Activated T-helper 2 cell treated with anti-CD3 and anti-CD28 coated beads, Interferon-gamma antibody, Interleukin-2, Interleukin-4, amounts not matched to agents 10 μg/mL and 5 μg/mL and 100 μg/mL, durations not matched to agents 14 hours and 24 hours and 36 hours (primary cell): ENCODE results near the gene EXO1. TPM values are rescaled to one million over a fixed set of nuclear protein-coding genes. Genes with fewer than 3 reads are reported as not detected.
"Not testable (repeated sequence)": the region's sequence is repeated elsewhere in the genome, so short reads cannot be mapped to it uniquely, and the experiment has no call there.

ENCODE experiments used
- DNase-seq: peaks from one replicate; pipeline ENCODE4 v3.0.0; 2021; ENCODE audit warnings: low spot score
- H3K27ac Mint-ChIP-seq: one replicate; pipeline ENCODE4 v1.8.0; 2021; ENCODE audit warnings: mixed read lengths
- H3K27me3 Mint-ChIP-seq: one replicate; pipeline ENCODE4 v1.8.0; 2021; ENCODE audit warnings: low read depth, mixed read lengths
- H3K36me3 Mint-ChIP-seq: one replicate; pipeline ENCODE4 v1.8.0; 2021; ENCODE audit warnings: low read depth, mixed read lengths
- H3K4me1 Mint-ChIP-seq: one replicate; pipeline ENCODE4 v1.8.0; 2021; ENCODE audit warnings: low read depth, mixed read lengths
- H3K4me3 Mint-ChIP-seq: one replicate; pipeline ENCODE4 v1.8.0; 2021; ENCODE audit warnings: low read depth, mild to moderate bottlenecking, moderate library complexity, mixed read lengths
- H3K9me3 Mint-ChIP-seq: one replicate; pipeline ENCODE4 v1.8.0; 2021; ENCODE audit warnings: mixed read lengths
- intact Hi-C: fragments of 100-400 bp; cut with micrococcal nuclease; formaldehyde crosslinking; loops from one replicate; pipeline ENCODE4 v1.15.1; 2023
- total RNA-seq: library from RNA; stranded (reverse); gene quantifications from 2 replicates; pipeline ENCODE4 v1.2.3, GENCODE V29; 2022

EXO1 gene
- total RNA-seq, 1 donor from 2014 or later = 52.5 TPM

DNA sequence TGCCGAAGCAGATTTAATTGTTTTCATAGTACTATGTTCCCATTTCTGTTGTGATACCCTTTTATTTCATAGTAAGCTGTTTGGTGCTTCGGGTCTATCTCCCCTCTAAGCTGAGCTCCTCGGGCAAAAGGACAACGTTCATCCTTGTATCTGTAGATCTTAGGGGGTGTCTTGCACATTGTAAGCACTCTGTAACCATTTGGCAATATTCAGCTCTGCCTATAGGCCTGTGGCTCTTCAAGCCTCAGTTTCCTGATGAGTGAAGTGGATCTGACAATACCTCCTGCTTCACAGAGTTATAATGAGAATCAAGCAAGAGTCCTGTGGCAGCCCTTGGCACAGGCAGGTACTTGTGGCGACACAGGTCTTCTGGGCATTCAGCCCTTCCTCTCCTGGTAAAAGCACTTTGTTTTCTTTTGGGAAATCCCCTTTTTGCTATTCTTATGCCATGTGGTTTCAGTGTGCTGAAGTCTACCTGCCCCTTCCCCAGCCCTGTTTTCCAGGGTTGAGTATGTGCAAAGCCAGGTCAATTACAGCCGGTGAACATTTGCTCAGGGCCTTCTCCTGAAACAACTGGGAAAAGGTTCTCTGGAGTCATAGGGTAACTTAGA lies 8.5 kb upstream of the EXO1 start:
- Mint-ChIP-seq H3K27me3 (peaks cover 19% of the 10 kb centered on the region), H3K9me3 (no peaks in the 10 kb centered on the region), H3K4me3 (no peak overlapping the region), H3K27ac (no peak overlapping the region), H3K4me1 (peaks cover 2% of the 10 kb centered on the region), H3K36me3 (no peaks in the 10 kb centered on the region)
- intact Hi-C loops = no loop called here
- DNase-seq = no peak

DNA sequence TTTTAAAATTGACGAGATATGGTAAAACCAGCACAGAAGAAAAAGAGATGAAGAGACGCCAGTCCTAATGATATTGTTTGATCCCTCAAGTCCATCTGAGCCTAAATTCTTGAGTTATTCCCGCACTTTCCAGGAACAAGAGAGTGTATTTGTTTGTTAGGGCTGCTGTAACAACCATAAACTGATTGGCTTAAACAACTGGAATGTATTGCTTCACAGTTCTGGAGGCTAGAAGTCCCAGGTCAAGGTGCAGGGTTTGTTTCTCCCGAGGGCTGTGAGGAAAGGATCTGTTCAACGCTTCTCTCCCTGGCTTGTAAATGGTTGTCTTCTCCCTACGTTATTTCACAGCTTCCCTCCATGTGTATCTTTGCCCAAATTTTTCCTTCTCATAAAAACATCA lies 7.8 kb upstream of the EXO1 start:
- peaks cover 2% of the 10 kb centered on the region for H3K4me1 Mint-ChIP-seq
- H3K36me3 Mint-ChIP-seq = no peaks in the 10 kb centered on the region
- H3K4me3 Mint-ChIP-seq = no peak overlapping the region
- no peaks in the 10 kb centered on the region for H3K9me3 Mint-ChIP-seq
- no peak overlapping the region for H3K27ac Mint-ChIP-seq
- H3K27me3 Mint-ChIP-seq = peaks cover 19% of the 10 kb centered on the region
- DNase-seq = no peak
- intact Hi-C loops = no loop called here

DNA sequence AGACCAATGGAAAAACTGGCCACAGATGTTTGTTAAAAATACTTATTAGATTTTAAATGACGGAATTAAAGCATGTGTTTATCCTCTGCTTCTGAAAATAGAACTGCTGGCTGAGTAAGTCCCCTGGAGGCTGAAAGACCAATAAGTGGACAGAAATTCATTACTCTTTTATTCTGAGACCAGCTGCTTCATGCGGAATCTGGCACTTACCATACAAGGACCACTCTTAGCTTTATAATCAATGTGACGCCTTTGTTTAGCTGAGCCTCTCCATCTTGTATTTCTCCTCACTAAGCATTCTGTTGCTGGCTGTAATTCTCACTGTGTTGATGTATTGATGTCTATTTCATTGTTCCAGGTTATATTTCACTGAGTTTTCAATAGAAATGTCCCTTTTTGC lies 6.3 kb upstream of the EXO1 start:
- no peak overlapping the region for H3K4me3 Mint-ChIP-seq
- no peak for DNase-seq
- no peaks in the 10 kb centered on the region for H3K36me3 Mint-ChIP-seq
- intact Hi-C loops = no loop called here
- H3K27me3 Mint-ChIP-seq = peaks cover 10% of the 10 kb centered on the region
- H3K27ac Mint-ChIP-seq = no peak overlapping the region
- H3K4me1 Mint-ChIP-seq = peaks cover 2% of the 10 kb centered on the region
- H3K9me3 Mint-ChIP-seq = no peaks in the 10 kb centered on the region

DNA sequence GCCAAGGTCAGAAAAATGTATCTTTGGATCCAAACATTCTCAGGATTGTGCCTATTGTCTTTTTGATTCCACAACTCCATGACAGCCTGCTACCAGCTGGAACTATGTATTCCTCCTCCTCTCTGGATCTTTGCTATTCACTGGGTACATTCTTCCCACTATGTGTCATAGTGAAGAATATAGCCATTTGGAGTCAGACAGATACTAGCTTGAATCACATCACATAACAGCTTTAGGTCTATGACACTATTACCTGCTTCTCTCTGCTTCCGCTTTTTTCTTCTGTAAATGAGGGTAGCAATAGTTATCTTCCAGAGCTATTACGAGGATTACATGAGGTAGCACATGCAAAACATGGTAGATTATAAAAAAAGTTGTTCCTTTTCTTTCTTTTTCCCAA lies 5.4 kb upstream of the EXO1 start:
- Mint-ChIP-seq H3K9me3 (no peaks in the 10 kb centered on the region), H3K4me3 (no peak overlapping the region), H3K27ac (no peak overlapping the region), H3K4me1 (peaks cover 11% of the 10 kb centered on the region), H3K36me3 (no peaks in the 10 kb centered on the region), H3K27me3 (peaks cover 10% of the 10 kb centered on the region)
- DNase-seq = no peak
- intact Hi-C loops = no loop called here

DNA sequence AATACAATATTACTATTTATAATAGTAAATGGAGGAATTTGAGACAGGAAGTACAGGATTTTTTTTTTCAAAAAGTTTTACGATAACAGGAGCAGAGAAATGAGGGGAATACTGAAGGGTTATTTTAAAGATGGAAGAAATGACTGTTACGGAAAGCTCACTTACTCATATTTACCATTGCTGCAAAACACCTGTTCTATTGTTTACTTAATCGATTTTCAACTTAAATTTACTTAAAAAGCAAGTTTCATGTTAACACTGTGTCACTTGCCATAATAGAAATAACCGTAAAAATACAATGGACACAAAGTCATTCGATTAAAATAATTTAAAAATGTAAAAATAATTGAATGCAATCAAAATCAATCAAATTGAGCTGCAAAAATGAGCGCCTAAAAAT lies 3.4 kb upstream of the EXO1 start:
- peaks cover 10% of the 10 kb centered on the region for H3K27me3 Mint-ChIP-seq
- no peaks in the 10 kb centered on the region for H3K9me3 Mint-ChIP-seq
- peaks cover 14% of the 10 kb centered on the region for H3K36me3 Mint-ChIP-seq
- peaks cover 23% of the 10 kb centered on the region for H3K4me1 Mint-ChIP-seq
- H3K4me3 Mint-ChIP-seq = no peak overlapping the region
- intact Hi-C loops = no loop called here
- no peak for DNase-seq
- H3K27ac Mint-ChIP-seq = no peak overlapping the region

DNA sequence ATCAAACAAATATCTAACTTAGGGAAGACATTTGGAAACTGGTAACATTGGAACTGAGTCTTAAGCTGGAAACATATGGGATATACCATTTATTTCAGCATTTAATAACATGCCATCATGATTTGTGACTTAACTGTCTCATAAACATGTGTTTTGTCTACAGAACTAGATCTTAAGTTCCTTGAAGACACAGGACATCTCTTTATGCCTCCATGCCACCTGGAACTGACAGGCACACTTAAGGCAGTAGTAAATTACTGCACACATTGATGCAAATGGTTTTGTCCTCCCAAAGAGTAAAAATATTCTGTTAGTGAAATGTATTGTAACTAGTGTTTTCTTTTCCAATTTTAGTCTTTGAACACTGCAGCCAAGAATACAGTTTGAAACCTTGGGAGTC lies 1.6 kb upstream of the EXO1 start:
- peak overlapping the region; percentile 33 for H3K4me3 Mint-ChIP-seq
- DNase-seq = no peak
- H3K27me3 Mint-ChIP-seq = peaks cover 10% of the 10 kb centered on the region
- H3K4me1 Mint-ChIP-seq = peaks cover 23% of the 10 kb centered on the region
- H3K36me3 Mint-ChIP-seq = peaks cover 22% of the 10 kb centered on the region
- H3K9me3 Mint-ChIP-seq = no peaks in the 10 kb centered on the region
- no peak overlapping the region for H3K27ac Mint-ChIP-seq
- intact Hi-C loops = loop anchor here (2.0 to 5.0 kb wide), 4 partner anchors 151 to 1411 kb away; partner anchors contain the start of genes CEP170, KMO, MAP1LC3C and SDCCAG8

DNA sequence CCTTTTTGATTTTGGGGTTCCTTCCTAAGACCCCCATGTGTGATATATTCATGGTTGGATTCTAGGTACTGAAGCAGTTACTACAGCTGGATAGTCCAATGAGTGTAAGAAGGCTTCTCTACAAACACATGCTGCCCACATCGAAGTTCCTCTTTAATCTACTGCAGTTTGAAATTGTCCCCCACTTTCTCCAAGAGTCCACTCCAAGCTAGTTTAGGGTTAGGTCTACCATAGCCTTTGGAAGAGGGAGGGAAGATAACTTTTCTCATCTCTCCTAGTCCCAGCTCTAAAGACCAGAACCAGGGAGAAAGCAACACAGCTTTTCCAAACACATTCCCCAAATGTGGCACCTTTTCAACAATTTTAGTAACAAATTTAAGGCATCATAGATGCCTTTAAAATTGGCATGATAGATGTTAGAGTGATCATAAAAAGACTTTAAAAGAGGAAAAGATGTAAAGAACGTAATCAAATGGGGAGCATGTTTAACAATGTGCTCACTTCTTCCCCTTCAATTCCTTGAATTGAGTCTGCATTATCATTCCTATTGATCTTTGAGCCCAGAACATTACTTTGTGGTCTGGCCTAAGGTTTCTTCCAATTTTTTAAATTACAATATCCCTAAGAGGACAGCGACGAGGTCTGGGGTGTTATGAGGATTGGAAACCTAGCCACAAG lies 1.0 kb upstream of the EXO1 start:
- intact Hi-C loops = loop anchor here (2.0 to 5.0 kb wide), 4 partner anchors 150 to 1410 kb away; partner anchors contain the start of genes CEP170, KMO, MAP1LC3C and SDCCAG8
- DNase-seq = no peak
- H3K9me3 Mint-ChIP-seq = no peaks in the 10 kb centered on the region
- H3K4me1 Mint-ChIP-seq = peaks cover 24% of the 10 kb centered on the region
- H3K27ac Mint-ChIP-seq = peak overlapping the region; percentile 100
- peak overlapping the region; percentile 98 for H3K4me3 Mint-ChIP-seq
- peaks cover 25% of the 10 kb centered on the region for H3K36me3 Mint-ChIP-seq
- peaks cover 10% of the 10 kb centered on the region for H3K27me3 Mint-ChIP-seq

DNA sequence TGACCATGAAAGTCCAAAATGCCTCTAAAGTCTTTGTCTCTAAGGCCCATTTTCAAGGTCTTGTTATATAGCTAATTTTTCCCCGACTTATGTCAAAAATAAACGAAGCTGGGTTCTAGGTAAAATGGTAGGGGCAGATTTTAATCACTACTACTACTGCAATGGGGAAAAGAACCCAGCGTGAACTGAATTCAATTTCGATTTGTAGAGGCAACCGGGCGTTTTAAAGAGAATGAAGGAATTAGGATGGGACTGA lies 536 bp upstream of the EXO1 start:
- peaks cover 10% of the 10 kb centered on the region for H3K27me3 Mint-ChIP-seq
- H3K36me3 Mint-ChIP-seq = peaks cover 29% of the 10 kb centered on the region
- H3K9me3 Mint-ChIP-seq = no peaks in the 10 kb centered on the region
- DNase-seq = no peak
- H3K27ac Mint-ChIP-seq = peak overlapping the region; percentile 100
- H3K4me3 Mint-ChIP-seq = peak overlapping the region; percentile 98
- H3K4me1 Mint-ChIP-seq = peaks cover 24% of the 10 kb centered on the region
- intact Hi-C loops = loop anchor here (2.0 to 5.0 kb wide), 4 partner anchors 150 to 1410 kb away; partner anchors contain the start of genes CEP170, KMO, MAP1LC3C and SDCCAG8

DNA sequence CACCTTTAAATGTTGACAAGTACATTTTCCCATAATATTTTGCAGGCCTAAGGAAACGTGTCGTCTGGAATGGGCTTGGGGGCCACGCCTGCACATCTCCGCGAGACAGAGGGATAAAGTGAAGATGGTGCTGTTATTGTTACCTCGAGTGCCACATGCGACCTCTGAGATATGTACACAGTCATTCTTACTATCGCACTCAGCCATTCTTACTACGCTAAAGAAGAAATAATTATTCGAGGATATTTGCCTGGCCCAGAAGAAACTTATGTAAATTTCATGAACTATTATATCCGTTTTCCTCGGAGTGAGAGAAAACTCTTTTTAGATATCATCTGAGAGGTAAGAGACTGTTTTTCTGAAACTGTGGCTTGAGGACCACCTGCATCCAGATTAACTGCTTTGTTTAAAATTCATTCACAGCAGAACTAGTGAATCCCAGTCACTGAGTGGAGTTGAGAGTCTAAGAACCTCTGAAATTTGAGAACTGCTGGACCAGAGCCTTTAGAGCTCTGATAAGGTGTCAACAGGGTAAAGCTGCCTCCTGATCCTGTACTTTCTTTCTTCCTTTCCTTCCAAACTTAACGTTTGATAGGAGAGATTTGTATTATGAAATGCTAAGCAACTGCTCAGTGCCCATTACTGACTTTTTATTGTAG lies 811 bp downstream of the EXO1 start:
- peaks cover 3% of the 10 kb centered on the region for H3K27me3 Mint-ChIP-seq
- peaks cover 40% of the 10 kb centered on the region for H3K36me3 Mint-ChIP-seq
- H3K4me1 Mint-ChIP-seq = peaks cover 26% of the 10 kb centered on the region
- no peak for DNase-seq
- peak overlapping the region; percentile 98 for H3K4me3 Mint-ChIP-seq
- H3K27ac Mint-ChIP-seq = peak overlapping the region; percentile 100
- intact Hi-C loops = loop anchor here (1.0 to 5.0 kb wide), 5 partner anchors 148 to 1408 kb away; partner anchors contain the start of genes CEP170, CHML, FH and KMO
- H3K9me3 Mint-ChIP-seq = no peaks in the 10 kb centered on the region

DNA sequence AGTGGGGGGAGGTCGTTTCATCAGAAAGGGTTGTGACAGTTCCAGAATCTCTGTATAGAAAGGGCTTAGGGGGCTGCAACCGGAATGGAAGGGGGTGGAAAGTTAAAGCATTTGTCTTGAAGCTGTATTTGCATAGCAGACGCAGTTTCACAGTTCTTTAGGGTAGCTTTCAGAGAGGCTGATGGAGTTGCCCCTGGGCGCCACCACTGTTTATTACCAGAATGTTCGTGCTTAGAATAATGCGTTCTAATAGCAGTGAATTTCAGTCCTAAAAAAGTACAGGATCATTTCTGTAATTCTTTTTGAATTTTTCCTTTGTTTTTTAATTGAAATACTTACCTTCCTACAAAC lies 1.3 kb downstream of the EXO1 start:
- peaks cover 44% of the 10 kb centered on the region for H3K36me3 Mint-ChIP-seq
- no peaks in the 10 kb centered on the region for H3K9me3 Mint-ChIP-seq
- peak overlapping the region; percentile 100 for H3K27ac Mint-ChIP-seq
- H3K4me3 Mint-ChIP-seq = peak overlapping the region; percentile 98
- peaks cover 26% of the 10 kb centered on the region for H3K4me1 Mint-ChIP-seq
- H3K27me3 Mint-ChIP-seq = no peaks in the 10 kb centered on the region
- no peak for DNase-seq
- intact Hi-C loops = loop anchor here (5.0 kb wide), 3 partner anchors 148 to 1408 kb away; partner anchors contain the start of genes CEP170, KMO, MAP1LC3C and SDCCAG8

DNA sequence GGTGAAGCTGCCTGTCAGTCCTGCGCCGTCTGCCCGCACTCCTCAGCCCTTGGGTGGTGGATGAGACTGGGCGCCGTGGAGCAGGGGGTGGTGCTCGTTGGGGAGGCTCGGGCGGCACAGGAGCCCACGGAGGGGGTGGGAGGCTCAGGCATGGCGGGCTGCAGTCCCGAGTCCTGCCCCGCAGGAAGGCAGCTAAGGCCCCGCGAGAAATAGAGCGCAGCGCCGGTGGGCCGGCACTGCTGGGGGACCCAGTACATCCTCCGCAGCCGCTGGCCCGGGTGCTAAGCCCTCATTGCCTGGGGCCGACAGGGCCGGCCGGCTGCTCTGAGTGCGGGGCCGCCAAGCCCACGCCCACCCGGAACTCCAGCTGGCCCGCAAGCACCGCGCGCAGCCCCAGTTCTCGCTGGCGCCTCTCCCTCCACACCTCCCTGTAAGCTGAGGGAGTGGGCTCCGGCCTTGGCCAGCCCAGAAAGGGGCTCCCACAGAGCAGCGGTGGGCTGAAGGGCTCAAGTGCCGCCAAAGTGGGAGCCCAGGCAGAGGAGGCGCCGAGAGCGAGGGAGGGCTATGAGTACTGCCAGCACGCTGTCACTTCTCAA lies 7.6 kb downstream of the EXO1 start:
- intact Hi-C loops, H3K27ac Mint-ChIP-seq, H3K9me3 Mint-ChIP-seq, DNase-seq, H3K4me3 Mint-ChIP-seq, H3K27me3 Mint-ChIP-seq, H3K4me1 Mint-ChIP-seq: not testable (repeated sequence)
- peaks cover 56% of the 10 kb centered on the region for H3K36me3 Mint-ChIP-seq

DNA sequence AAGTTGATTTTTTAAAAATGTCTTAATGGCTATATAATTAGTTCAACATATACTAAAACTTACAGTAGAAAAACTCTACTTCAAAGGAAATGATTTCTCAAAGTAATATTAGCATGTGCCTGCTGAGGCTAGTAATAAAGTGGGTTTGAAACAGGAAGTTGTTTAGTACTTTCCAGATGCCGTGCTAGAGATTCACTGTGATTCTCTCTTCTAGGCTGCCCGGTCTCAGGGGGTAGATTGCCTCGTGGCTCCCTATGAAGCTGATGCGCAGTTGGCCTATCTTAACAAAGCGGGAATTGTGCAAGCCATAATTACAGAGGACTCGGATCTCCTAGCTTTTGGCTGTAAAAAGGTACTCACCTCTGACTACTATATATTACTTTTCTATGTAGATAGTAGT lies 9.1 kb downstream of the EXO1 start:
- Mint-ChIP-seq H3K36me3 (peaks cover 66% of the 10 kb centered on the region), H3K4me3 (no peak overlapping the region), H3K27ac (no peak overlapping the region), H3K27me3 (no peaks in the 10 kb centered on the region), H3K4me1 (peaks cover 1% of the 10 kb centered on the region), H3K9me3 (no peaks in the 10 kb centered on the region)
- no peak for DNase-seq
- intact Hi-C loops = no loop called here

DNA sequence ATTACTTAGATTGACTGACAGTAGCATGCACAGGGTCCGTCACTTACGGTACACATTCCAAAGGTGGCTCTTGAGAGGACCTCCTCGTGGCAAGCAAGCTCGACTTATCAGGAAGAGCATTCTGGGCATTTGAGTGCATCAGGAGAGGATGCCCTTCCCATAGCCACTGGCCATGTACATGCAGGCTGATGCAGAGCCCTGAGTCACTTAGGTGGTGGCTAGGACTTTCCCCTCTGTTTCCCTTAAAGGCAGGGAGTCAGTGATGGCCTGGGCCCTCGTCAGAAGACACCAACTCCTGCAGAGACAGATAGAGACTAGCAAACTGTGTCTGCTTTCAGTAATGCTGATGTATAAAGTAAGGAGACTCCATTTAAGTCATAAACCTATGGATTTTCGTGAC lies 12.9 kb downstream of the EXO1 start:
- Mint-ChIP-seq H3K27ac (no peak overlapping the region), H3K4me1 (peaks cover 1% of the 10 kb centered on the region), H3K36me3 (peaks cover 65% of the 10 kb centered on the region), H3K27me3 (no peaks in the 10 kb centered on the region), H3K4me3 (no peak overlapping the region), H3K9me3 (no peaks in the 10 kb centered on the region)
- intact Hi-C loops = no loop called here
- DNase-seq = no peak
